ENCODE measurements around the gene SLC6A18. TPM values are rescaled to one million over a fixed set of nuclear protein-coding genes. Genes with fewer than 3 reads are reported as not detected.
"Not testable (repeated sequence)": the region's sequence is repeated elsewhere in the genome, so short reads cannot be mapped to it uniquely, and the experiment has no call there.

The SLC6A18 gene
- total RNA-seq, 1 donor from 2014 or later: not detected

GRCh38 chr5:1279443-1280151 lies 54.4 kb downstream of the SLC6A18 start:
- no peaks in the 10 kb centered on the region for H3K27me3 Mint-ChIP-seq (ENCODE audit: low read depth)
- no peak overlapping the region for H3K27ac Mint-ChIP-seq
- no peaks in the 10 kb centered on the region for H3K9me3 Mint-ChIP-seq
- no peak for DNase-seq (ENCODE audit: low spot score)
- peaks cover 12% of the 10 kb centered on the region for H3K36me3 Mint-ChIP-seq (ENCODE audit: low read depth)
- H3K4me3 Mint-ChIP-seq (ENCODE audit: low read depth): no peak overlapping the region
- no peaks in the 10 kb centered on the region for H3K4me1 Mint-ChIP-seq (ENCODE audit: low read depth)
- intact Hi-C loops (cut with micrococcal nuclease): no loop called here

- no peaks in the 10 kb centered on the region for H3K27me3 Mint-ChIP-seq (ENCODE audit: low read depth)
- no peak overlapping the region for H3K27ac Mint-ChIP-seq
- no peaks in the 10 kb centered on the region for H3K9me3 Mint-ChIP-seq
- H3K4me3 Mint-ChIP-seq (ENCODE audit: low read depth): no peak overlapping the region
- peaks cover 10% of the 10 kb centered on the region for H3K36me3 Mint-ChIP-seq (ENCODE audit: low read depth)
- intact Hi-C loops (cut with micrococcal nuclease): no loop called here
- DNase-seq (ENCODE audit: low spot score): no peak
- no peaks in the 10 kb centered on the region for H3K4me1 Mint-ChIP-seq (ENCODE audit: low read depth)
Measured at GRCh38 chr5:1280177-1281037, 55.2 kb downstream of the SLC6A18 start.

- intact Hi-C loops (cut with micrococcal nuclease): no loop called here
- Mint-ChIP-seq H3K4me1 (ENCODE audit: low read depth) (no peaks in the 10 kb centered on the region), H3K36me3 (ENCODE audit: low read depth) (peaks cover 14% of the 10 kb centered on the region), H3K9me3 (no peaks in the 10 kb centered on the region), H3K27ac (no peak overlapping the region), H3K27me3 (ENCODE audit: low read depth) (no peaks in the 10 kb centered on the region), H3K4me3 (ENCODE audit: low read depth) (no peak overlapping the region)
- DNase-seq (ENCODE audit: low spot score): no peak
Measured at GRCh38 chr5:1281038-1281882, 56.1 kb downstream of the SLC6A18 start.

GRCh38 chr5:1282131-1282992 lies 57.2 kb downstream of the SLC6A18 start:
- Mint-ChIP-seq H3K4me3 (ENCODE audit: low read depth) (no peak overlapping the region), H3K36me3 (ENCODE audit: low read depth) (peaks cover 15% of the 10 kb centered on the region), H3K27ac (no peak overlapping the region), H3K27me3 (ENCODE audit: low read depth) (no peaks in the 10 kb centered on the region), H3K4me1 (ENCODE audit: low read depth) (no peaks in the 10 kb centered on the region), H3K9me3 (no peaks in the 10 kb centered on the region)
- intact Hi-C loops (cut with micrococcal nuclease): no loop called here
- no peak for DNase-seq (ENCODE audit: low spot score)

- DNase-seq (ENCODE audit: low spot score); H3K27ac Mint-ChIP-seq: not testable (repeated sequence)
Measured at GRCh38 chr5:1282993-1283728, 58.0 kb downstream of the SLC6A18 start.

GRCh38 chr5:1283729-1284041 lies 58.5 kb downstream of the SLC6A18 start:
- H3K27ac Mint-ChIP-seq; intact Hi-C loops (cut with micrococcal nuclease); H3K9me3 Mint-ChIP-seq; DNase-seq (ENCODE audit: low spot score); H3K4me3 Mint-ChIP-seq (ENCODE audit: low read depth); H3K27me3 Mint-ChIP-seq (ENCODE audit: low read depth); H3K4me1 Mint-ChIP-seq (ENCODE audit: low read depth): not testable (repeated sequence)
- H3K36me3 Mint-ChIP-seq (ENCODE audit: low read depth): peaks cover 21% of the 10 kb centered on the region

More at GRCh38 chr5:1282993-1283728, 58.0 kb downstream of the SLC6A18 start:
- H3K4me1 Mint-ChIP-seq (ENCODE audit: low read depth); H3K27me3 Mint-ChIP-seq (ENCODE audit: low read depth); intact Hi-C loops (cut with micrococcal nuclease); H3K9me3 Mint-ChIP-seq; H3K4me3 Mint-ChIP-seq (ENCODE audit: low read depth): not testable (repeated sequence)
- peaks cover 20% of the 10 kb centered on the region for H3K36me3 Mint-ChIP-seq (ENCODE audit: low read depth)

GRCh38 chr5:1284336-1284970 lies 59.3 kb downstream of the SLC6A18 start:
- intact Hi-C loops (cut with micrococcal nuclease); DNase-seq (ENCODE audit: low spot score); H3K4me1 Mint-ChIP-seq (ENCODE audit: low read depth); H3K9me3 Mint-ChIP-seq; H3K4me3 Mint-ChIP-seq (ENCODE audit: low read depth); H3K27me3 Mint-ChIP-seq (ENCODE audit: low read depth); H3K27ac Mint-ChIP-seq: not testable (repeated sequence)
- peaks cover 23% of the 10 kb centered on the region for H3K36me3 Mint-ChIP-seq (ENCODE audit: low read depth)

- Mint-ChIP-seq H3K36me3 (ENCODE audit: low read depth) (peaks cover 23% of the 10 kb centered on the region), H3K4me1 (ENCODE audit: low read depth) (no peaks in the 10 kb centered on the region), H3K27me3 (ENCODE audit: low read depth) (no peaks in the 10 kb centered on the region), H3K27ac (no peak overlapping the region), H3K4me3 (ENCODE audit: low read depth) (no peak overlapping the region), H3K9me3 (peaks cover 10% of the 10 kb centered on the region)
- no peak for DNase-seq (ENCODE audit: low spot score)
- intact Hi-C loops (cut with micrococcal nuclease): no loop called here
Measured at GRCh38 chr5:1285141-1285540, 60.0 kb downstream of the SLC6A18 start.

- Mint-ChIP-seq H3K4me1 (ENCODE audit: low read depth) (no peaks in the 10 kb centered on the region), H3K9me3 (peaks cover 10% of the 10 kb centered on the region), H3K27ac (no peak overlapping the region), H3K36me3 (ENCODE audit: low read depth) (peaks cover 23% of the 10 kb centered on the region), H3K4me3 (ENCODE audit: low read depth) (no peak overlapping the region), H3K27me3 (ENCODE audit: low read depth) (no peaks in the 10 kb centered on the region)
- intact Hi-C loops (cut with micrococcal nuclease): no loop called here
- no peak for DNase-seq (ENCODE audit: low spot score)
Measured at GRCh38 chr5:1285883-1286291, 60.7 kb downstream of the SLC6A18 start.

- H3K9me3 Mint-ChIP-seq: peaks cover 10% of the 10 kb centered on the region
- no peak overlapping the region for H3K27ac Mint-ChIP-seq
- H3K4me1 Mint-ChIP-seq (ENCODE audit: low read depth): peaks cover 2% of the 10 kb centered on the region
- H3K27me3 Mint-ChIP-seq (ENCODE audit: low read depth): no peaks in the 10 kb centered on the region
- no peak overlapping the region for H3K4me3 Mint-ChIP-seq (ENCODE audit: low read depth)
- DNase-seq (ENCODE audit: low spot score): no peak
- intact Hi-C loops (cut with micrococcal nuclease): no loop called here
- H3K36me3 Mint-ChIP-seq (ENCODE audit: low read depth): peaks cover 26% of the 10 kb centered on the region
Measured at GRCh38 chr5:1288439-1289335, 63.5 kb downstream of the SLC6A18 start.

GRCh38 chr5:1289559-1289958 lies 64.4 kb downstream of the SLC6A18 start:
- intact Hi-C loops (cut with micrococcal nuclease); DNase-seq (ENCODE audit: low spot score); H3K4me1 Mint-ChIP-seq (ENCODE audit: low read depth); H3K4me3 Mint-ChIP-seq (ENCODE audit: low read depth); H3K27ac Mint-ChIP-seq; H3K9me3 Mint-ChIP-seq; H3K27me3 Mint-ChIP-seq (ENCODE audit: low read depth): not testable (repeated sequence)
- H3K36me3 Mint-ChIP-seq (ENCODE audit: low read depth): peaks cover 26% of the 10 kb centered on the region
